Kidney epithelial cell (primary cell): ENCODE results near the gene GPR146. TPM values are rescaled to one million over a fixed set of nuclear protein-coding genes. Genes with fewer than 3 reads are reported as not detected.

Experiments used
- DNase-seq: peaks from one replicate; pipeline ENCODE4 v3.0.0-alpha.2; 2010; ENCODE audit warnings: low read depth
- H3K27me3 ChIP-seq: 2 replicates; pipeline ENCODE4 v1.6.0; 2011; ENCODE audit warnings: low read length; ENCODE audit not compliant: control insufficient read depth, insufficient read depth
- H3K36me3 ChIP-seq: 2 replicates; pipeline ENCODE4 v1.5.1; 2011; ENCODE audit warnings: low read length; ENCODE audit not compliant: control insufficient read depth, insufficient read depth
- H3K4me3 ChIP-seq: 2 replicates; pipeline ENCODE4 v1.5.1; 2011; ENCODE audit warnings: low read depth, mild to moderate bottlenecking, control low read depth, low read length
- total RNA-seq: library from RNA; depleted of rRNA; stranded (reverse); fragments of >200 nt; gene quantifications from 2 replicates; pipeline ENCODE4 v1.2.3, GENCODE V29; 2015
- TF ChIP-seq, protein P1 (sequence below): IDR thresholded peaks from 2 replicates; pipeline ENCODE4 v1.5.1; 2011; ENCODE audit warnings: mild to moderate bottlenecking, moderate library complexity, low read length, control low read depth, inconsistent platforms; ENCODE audit not compliant: insufficient read depth, poor library complexity, severe bottlenecking

Gene GPR146
- total RNA-seq, 1 donor from 2014 or later, result 0.21 TPM

- no peak for DNase-seq
Observed at GRCh38 chr7:1011297-1012003, 32.9 kb upstream of the GPR146 start.

GRCh38 chr7:1012004-1012715 lies 32.2 kb upstream of the GPR146 start:
- H3K36me3 ChIP-seq, result no peaks in the 10 kb centered on the region
- TF ChIP-seq, protein P1, sequence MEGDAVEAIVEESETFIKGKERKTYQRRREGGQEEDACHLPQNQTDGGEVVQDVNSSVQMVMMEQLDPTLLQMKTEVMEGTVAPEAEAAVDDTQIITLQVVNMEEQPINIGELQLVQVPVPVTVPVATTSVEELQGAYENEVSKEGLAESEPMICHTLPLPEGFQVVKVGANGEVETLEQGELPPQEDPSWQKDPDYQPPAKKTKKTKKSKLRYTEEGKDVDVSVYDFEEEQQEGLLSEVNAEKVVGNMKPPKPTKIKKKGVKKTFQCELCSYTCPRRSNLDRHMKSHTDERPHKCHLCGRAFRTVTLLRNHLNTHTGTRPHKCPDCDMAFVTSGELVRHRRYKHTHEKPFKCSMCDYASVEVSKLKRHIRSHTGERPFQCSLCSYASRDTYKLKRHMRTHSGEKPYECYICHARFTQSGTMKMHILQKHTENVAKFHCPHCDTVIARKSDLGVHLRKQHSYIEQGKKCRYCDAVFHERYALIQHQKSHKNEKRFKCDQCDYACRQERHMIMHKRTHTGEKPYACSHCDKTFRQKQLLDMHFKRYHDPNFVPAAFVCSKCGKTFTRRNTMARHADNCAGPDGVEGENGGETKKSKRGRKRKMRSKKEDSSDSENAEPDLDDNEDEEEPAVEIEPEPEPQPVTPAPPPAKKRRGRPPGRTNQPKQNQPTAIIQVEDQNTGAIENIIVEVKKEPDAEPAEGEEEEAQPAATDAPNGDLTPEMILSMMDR, result no peak
- no peak overlapping the region for H3K4me3 ChIP-seq
- no peak for DNase-seq
- no peaks in the 10 kb centered on the region for H3K27me3 ChIP-seq

More at GRCh38 chr7:1011297-1012003, 32.9 kb upstream of the GPR146 start:
- Histone ChIP-seq H3K27me3 (no peaks in the 10 kb centered on the region), H3K4me3 (no peak overlapping the region), H3K36me3 (no peaks in the 10 kb centered on the region)
- TF ChIP-seq, protein P1, result no peak

GRCh38 chr7:1012716-1013095 lies 31.6 kb upstream of the GPR146 start:
- TF ChIP-seq, protein P1, result no peak
- Histone ChIP-seq H3K36me3 (no peaks in the 10 kb centered on the region), H3K4me3 (no peak overlapping the region)

DNA sequence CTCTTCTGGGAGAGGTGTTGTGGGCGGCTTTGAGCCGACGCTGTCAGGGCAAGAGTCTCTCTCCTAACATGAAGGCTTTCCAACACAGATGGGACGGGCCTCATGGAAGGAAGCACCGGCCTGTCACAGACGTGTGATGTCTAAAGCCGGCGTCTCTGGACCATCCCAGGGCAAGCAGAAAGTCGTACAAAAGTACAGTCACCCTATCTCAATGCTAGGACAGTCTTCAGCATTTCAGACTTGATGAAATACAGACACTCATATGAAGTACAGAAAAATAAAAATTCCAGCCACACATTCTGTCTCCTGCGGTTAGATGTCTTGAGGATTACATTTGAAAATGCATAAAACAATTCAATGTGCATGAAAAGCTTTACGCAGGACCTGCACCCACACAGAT lies 30.8 kb upstream of the GPR146 start:
- H3K27me3 ChIP-seq, result no peaks in the 10 kb centered on the region
- DNase-seq, result no peak
- TF ChIP-seq, protein P1, result no peak

More at GRCh38 chr7:1012716-1013095, 31.6 kb upstream of the GPR146 start:
- H3K27me3 ChIP-seq, result no peaks in the 10 kb centered on the region
- DNase-seq, result no peak

DNA sequence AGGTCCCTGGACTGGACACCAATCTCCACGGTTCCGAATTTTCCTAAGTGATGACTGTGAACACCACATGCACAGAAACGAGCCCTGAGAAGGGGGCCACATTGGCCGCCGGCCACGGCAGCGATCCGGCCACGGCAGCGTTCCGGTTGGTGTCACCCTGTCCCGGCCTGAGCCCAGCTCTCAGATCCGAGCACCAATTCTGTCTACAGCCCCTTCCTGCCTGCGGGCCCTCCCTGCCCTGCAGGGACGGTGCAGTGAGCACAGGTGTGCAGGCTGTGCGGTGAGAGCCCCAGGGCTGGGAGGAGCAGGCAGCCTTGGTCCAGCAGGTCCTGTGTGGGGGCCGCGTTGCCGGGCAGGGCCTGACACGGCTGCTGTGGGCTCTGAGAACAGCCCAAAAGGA lies 29.7 kb upstream of the GPR146 start:
- DNase-seq, result no peak
- Histone ChIP-seq H3K27me3 (no peaks in the 10 kb centered on the region), H3K36me3 (no peaks in the 10 kb centered on the region), H3K4me3 (no peak overlapping the region)
- TF ChIP-seq, protein P1, result no peak

More for the DNA sequence above, 30.8 kb upstream of the GPR146 start:
- H3K4me3 ChIP-seq, result no peak overlapping the region
- no peaks in the 10 kb centered on the region for H3K36me3 ChIP-seq
